ENCODE data around the gene CCDC83. TPM values are rescaled to one million over a fixed set of nuclear protein-coding genes. Genes with fewer than 3 reads are reported as not detected.

CCDC83 gene
- total RNA-seq, 3 donors from 2014 or later (not counting 1 experiment from before 2014, with no cell fraction given), result 0.12 TPM; not detected in 2

DNA sequence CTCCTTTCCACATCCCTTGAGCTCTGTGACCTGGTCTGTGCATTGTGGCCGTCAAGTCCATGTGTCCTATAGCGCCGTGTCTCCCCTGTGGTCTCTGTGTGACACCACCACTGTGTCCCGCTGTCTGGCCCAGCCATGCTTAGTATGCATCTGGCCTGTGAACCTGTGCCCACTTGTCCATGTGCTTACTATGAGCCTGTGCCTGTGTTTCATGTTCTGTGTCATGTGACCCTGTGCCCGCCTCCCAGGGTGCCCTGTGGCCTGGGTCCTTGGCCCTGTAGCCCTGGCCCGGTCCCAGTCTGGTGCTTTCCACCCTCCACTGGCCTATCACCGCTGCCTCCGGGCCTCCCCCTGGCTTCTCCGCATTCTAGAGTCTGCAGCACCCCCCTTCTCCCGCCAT lies 80.6 kb downstream of the CCDC83 start:
- Histone ChIP-seq H3K27ac (ENCODE audit: low read length) (no peak overlapping the region), H3K4me1 (ENCODE audit: control insufficient read depth, insufficient read depth, low read length) (no peaks in the 10 kb centered on the region), H3K27me3 (ENCODE audit: control insufficient read depth, insufficient read depth, low read length) (no peaks in the 10 kb centered on the region), H3K9me3 (ENCODE audit: control insufficient read depth, insufficient read depth, low read length) (no peaks in the 10 kb centered on the region), H3K4me3 (ENCODE audit: low read length) (no peak overlapping the region), H3K36me3 (ENCODE audit: control insufficient read depth, insufficient read depth, low read length) (no peaks in the 10 kb centered on the region)
- no peak for ATAC-seq
- intact Hi-C loops (cut with micrococcal nuclease), result no loop called here
- no peaks in the 10 kb centered on the region for H3K36me3 Mint-ChIP-seq
- DNase-seq, result no peak
- TF ChIP-seq, protein P1, sequence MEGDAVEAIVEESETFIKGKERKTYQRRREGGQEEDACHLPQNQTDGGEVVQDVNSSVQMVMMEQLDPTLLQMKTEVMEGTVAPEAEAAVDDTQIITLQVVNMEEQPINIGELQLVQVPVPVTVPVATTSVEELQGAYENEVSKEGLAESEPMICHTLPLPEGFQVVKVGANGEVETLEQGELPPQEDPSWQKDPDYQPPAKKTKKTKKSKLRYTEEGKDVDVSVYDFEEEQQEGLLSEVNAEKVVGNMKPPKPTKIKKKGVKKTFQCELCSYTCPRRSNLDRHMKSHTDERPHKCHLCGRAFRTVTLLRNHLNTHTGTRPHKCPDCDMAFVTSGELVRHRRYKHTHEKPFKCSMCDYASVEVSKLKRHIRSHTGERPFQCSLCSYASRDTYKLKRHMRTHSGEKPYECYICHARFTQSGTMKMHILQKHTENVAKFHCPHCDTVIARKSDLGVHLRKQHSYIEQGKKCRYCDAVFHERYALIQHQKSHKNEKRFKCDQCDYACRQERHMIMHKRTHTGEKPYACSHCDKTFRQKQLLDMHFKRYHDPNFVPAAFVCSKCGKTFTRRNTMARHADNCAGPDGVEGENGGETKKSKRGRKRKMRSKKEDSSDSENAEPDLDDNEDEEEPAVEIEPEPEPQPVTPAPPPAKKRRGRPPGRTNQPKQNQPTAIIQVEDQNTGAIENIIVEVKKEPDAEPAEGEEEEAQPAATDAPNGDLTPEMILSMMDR (IDR thresholded peaks at IDR 0.05), result no peak
- WGBS (ENCODE audit: insufficient coverage), result 96% methylated on average over 10 of the region's 10 CpGs
- no peaks in the 10 kb centered on the region for H3K4me1 Mint-ChIP-seq
- no peak overlapping the region for H3K4me3 Mint-ChIP-seq
- no peaks in the 10 kb centered on the region for H3K9me3 Mint-ChIP-seq
- H3K27me3 Mint-ChIP-seq (ENCODE audit: low read depth in 2 of 2), result no peaks in the 10 kb centered on the region
- H3K27ac Mint-ChIP-seq, result no peak overlapping the region

DNA sequence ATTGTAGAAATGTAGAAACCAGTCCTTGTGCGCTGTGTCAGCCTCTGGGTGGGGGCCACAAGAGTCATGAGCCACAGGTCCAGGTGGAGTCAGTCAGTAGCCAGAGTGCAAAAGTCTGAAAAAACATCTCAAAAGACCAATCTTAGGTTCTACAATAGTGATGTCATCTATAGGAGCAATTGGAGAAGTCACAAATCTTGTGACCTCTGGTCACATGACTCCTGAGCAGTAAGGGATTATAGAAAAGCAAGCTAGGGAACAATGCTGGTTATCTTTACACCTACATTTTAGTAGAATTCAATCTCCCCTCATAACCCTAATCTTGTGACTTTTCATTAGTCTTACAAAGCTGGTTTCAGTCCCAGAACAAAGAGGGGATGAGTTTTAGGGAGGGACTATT lies 82.7 kb downstream of the CCDC83 start:
- no peaks in the 10 kb centered on the region for H3K9me3 ChIP-seq (ENCODE audit: control insufficient read depth, insufficient read depth, low read length)
- H3K36me3 ChIP-seq (ENCODE audit: control insufficient read depth, insufficient read depth, low read length), result no peaks in the 10 kb centered on the region
- Mint-ChIP-seq H3K4me1 (no peaks in the 10 kb centered on the region), H3K27ac (no peak overlapping the region), H3K27me3 (ENCODE audit: low read depth in 2 of 2) (no peaks in the 10 kb centered on the region), H3K9me3 (no peaks in the 10 kb centered on the region), H3K36me3 (no peaks in the 10 kb centered on the region), H3K4me3 (no peak overlapping the region)
- H3K4me3 ChIP-seq (ENCODE audit: low read length), result no peak overlapping the region
- H3K4me1 ChIP-seq (ENCODE audit: control insufficient read depth, insufficient read depth, low read length), result no peaks in the 10 kb centered on the region
- DNase-seq (no peak), ATAC-seq (no peak)
- no peaks in the 10 kb centered on the region for H3K27me3 ChIP-seq (ENCODE audit: control insufficient read depth, insufficient read depth, low read length)
- WGBS (ENCODE audit: insufficient coverage), result 94% methylated on average over 1 of the region's 1 CpG
- TF ChIP-seq, protein P1 (IDR thresholded peaks at IDR 0.05), result no peak
- intact Hi-C loops (cut with micrococcal nuclease), result no loop called here
- H3K27ac ChIP-seq (ENCODE audit: low read length), result no peak overlapping the region

DNA sequence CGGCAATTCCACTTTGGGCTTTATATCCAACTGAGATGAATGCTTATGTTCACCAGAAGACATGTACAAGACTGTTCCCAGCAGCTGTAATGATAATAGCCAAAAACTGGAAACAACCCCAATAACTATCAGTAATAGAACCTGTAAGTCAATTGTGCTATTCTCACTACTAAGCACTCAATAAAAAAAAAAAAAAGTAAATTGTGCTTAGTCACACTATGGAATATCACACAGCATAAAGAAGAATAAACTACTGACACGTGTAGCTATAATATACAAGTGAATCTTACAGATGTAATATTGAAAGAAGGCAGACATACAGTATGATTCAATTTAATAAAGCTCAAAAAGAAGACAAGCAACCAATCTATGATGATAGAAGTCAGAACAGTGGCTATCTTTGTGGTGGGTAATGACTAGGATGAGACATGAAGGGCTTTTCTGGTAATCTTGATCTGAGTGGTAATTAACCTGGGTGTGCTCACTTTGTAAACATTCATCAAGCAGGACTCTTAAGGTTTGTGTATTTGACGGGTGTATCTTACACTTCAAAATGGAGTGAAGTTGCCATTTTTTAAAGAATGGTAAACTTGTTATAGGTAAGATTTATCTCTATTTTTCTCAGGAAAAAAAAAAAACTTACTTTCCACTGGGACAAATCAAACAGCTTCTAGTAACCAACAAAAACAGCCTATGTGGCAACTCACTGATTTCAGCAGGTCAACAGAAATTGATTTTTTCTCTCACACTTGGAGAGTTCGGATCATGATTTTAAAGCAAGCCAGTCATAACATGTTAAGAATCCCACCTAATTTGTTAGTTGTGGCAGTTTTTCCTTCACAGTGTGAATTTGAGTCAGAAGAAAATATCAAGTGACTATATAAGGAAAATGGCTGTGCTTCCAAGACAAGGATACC lies 84.2 kb downstream of the CCDC83 start:
- no peaks in the 10 kb centered on the region for H3K36me3 Mint-ChIP-seq
- Histone ChIP-seq H3K4me1 (ENCODE audit: control insufficient read depth, insufficient read depth, low read length) (no peaks in the 10 kb centered on the region), H3K4me3 (ENCODE audit: low read length) (no peak overlapping the region), H3K9me3 (ENCODE audit: control insufficient read depth, insufficient read depth, low read length) (no peaks in the 10 kb centered on the region), H3K27ac (ENCODE audit: low read length) (no peak overlapping the region), H3K36me3 (ENCODE audit: control insufficient read depth, insufficient read depth, low read length) (no peaks in the 10 kb centered on the region), H3K27me3 (ENCODE audit: control insufficient read depth, insufficient read depth, low read length) (no peaks in the 10 kb centered on the region)
- H3K27me3 Mint-ChIP-seq (ENCODE audit: low read depth in 2 of 2), result no peaks in the 10 kb centered on the region
- no peak overlapping the region for H3K4me3 Mint-ChIP-seq
- H3K4me1 Mint-ChIP-seq, result no peaks in the 10 kb centered on the region
- H3K27ac Mint-ChIP-seq, result no peak overlapping the region
- 85% methylated on average over 1 of the region's 4 CpGs for WGBS (ENCODE audit: insufficient coverage)
- H3K9me3 Mint-ChIP-seq, result no peaks in the 10 kb centered on the region
- no peak for DNase-seq
- TF ChIP-seq, protein P1 (IDR thresholded peaks at IDR 0.05), result no peak
- ATAC-seq, result no peak
- intact Hi-C loops (cut with micrococcal nuclease), result no loop called here

All from natural killer cell (primary cell).